K562 (cell line): ENCODE data around the gene RFX3. TPM values are rescaled to one million over a fixed set of nuclear protein-coding genes. Genes with fewer than 3 reads are reported as not detected.

Source experiments
- ATAC-seq: fragments of 200-7000 bp; cut with Tn5 transposase; 3 replicates; pipeline ENCODE4 v1.9.1; 2020; ENCODE audit warnings: moderate library complexity
- BruUV-seq: library from RNA; stranded (reverse); fragments of 400-500 nt; replicated peaks from 2 replicates; lab custom pipeline; 2021; lab: Mats Ljungman, UMichigan
- CTCF ChIA-PET: fragments of 300-600 bp; formaldehyde crosslinking; extraction: SDS; loops from one replicate; lab custom pipeline; 2021; ENCODE audit warnings: low intra/inter-chr PET ratio; lab: Yijun Ruan, JAX
- POLR2A ChIA-PET: fragments of 300-600, 350-650 bp; sonication (Branson Sonifier 250); formaldehyde crosslinking; extraction: SDS; loops from one replicate; lab custom pipeline; 2021; ENCODE audit warnings: antibody characterized with exemption, inconsistent platforms; lab: Yijun Ruan, JAX
- DNase-seq, 4 experiments: peaks; one replicate each; pipeline versions ENCODE4 v3.0.0 to v3.0.0-alpha.2; 2011 to 2018; ENCODE audit warnings: low spot score in 3 of 4, mixed read lengths in 3 of 4; ENCODE audit errors: extremely low read depth in 1 of 4
- FAIRE-seq: peaks from 2 replicates; lab custom pipeline; 2011; peaks lifted over from hg19 to GRCh38; lab: Jason Lieb, UNC
- H2AFZ ChIP-seq: 2 replicates; pipeline ENCODE4 v1.6.0; 2011; ENCODE audit warnings: low read depth, low read length, control low read depth, inconsistent platforms
- H3K27ac ChIP-seq: fragments of 200-600 bp; 3 replicates; pipeline ENCODE4 v1.8.0; 2011; ENCODE audit warnings: low read depth, mild to moderate bottlenecking, control low read depth, inconsistent platforms, low read length, moderate library complexity, mixed read lengths; ENCODE audit errors: extremely low read depth
- H3K27me3 ChIP-seq, 2 experiments: fragments of 300-600 bp in 1 of 2; 2 replicates in 1 of 2; 3 replicates in 1 of 2; pipeline versions ENCODE4 v1.6.0 to v1.8.0; 2011; ENCODE audit warnings: inconsistent platforms in 2 of 2, low read length in 2 of 2, mild to moderate bottlenecking in 1 of 2, mixed read lengths in 1 of 2, moderate library complexity in 1 of 2; ENCODE audit not compliant: control insufficient read depth in 2 of 2, insufficient read depth in 2 of 2
- H3K36me3 ChIP-seq: fragments of 300-600 bp; 3 replicates; pipeline ENCODE4 v1.8.0; 2011; ENCODE audit warnings: mild to moderate bottlenecking, low read length, inconsistent platforms; ENCODE audit not compliant: control insufficient read depth, insufficient read depth
- H3K4me1 ChIP-seq, 2 experiments: fragments of 200-600 bp in 1 of 2; replicated peaks in 1 of 2; 2 replicates in 1 of 2; 3 replicates in 1 of 2; pipeline versions ENCODE4 v1.5.1 to v1.8.0; 2011; ENCODE audit warnings: inconsistent platforms in 2 of 2, low read length in 2 of 2, mild to moderate bottlenecking in 1 of 2, mixed read lengths in 1 of 2, moderate library complexity in 1 of 2; ENCODE audit not compliant: control insufficient read depth in 2 of 2, insufficient read depth in 2 of 2
- H3K4me2 ChIP-seq: 2 replicates; pipeline ENCODE4 v1.6.1; 2011; ENCODE audit warnings: low read length, control low read depth, inconsistent platforms, mixed read lengths; ENCODE audit not compliant: insufficient read depth
- H3K4me3 ChIP-seq: fragments of 200-600 bp; sonication (generic), shearing (Covaris generic); 2 replicates; pipeline ENCODE4 v1.5.1; 2016; ENCODE audit warnings: control low read depth, inconsistent platforms
- H3K79me2 ChIP-seq: fragments of 200-600 bp; 3 replicates; pipeline ENCODE4 v1.8.0; 2011; ENCODE audit warnings: low read length, inconsistent platforms; ENCODE audit not compliant: control insufficient read depth, insufficient read depth
- H3K9ac ChIP-seq, 2 experiments: 2 replicates each; pipeline versions ENCODE4 v1.6.0 to v1.6.1; 2011; ENCODE audit warnings: low read depth in 2 of 2, low read length in 2 of 2, control low read depth in 1 of 2, inconsistent platforms in 1 of 2, mild to moderate bottlenecking in 1 of 2, mixed read lengths in 1 of 2; ENCODE audit not compliant: insufficient read depth in 1 of 2
- H3K9me1 ChIP-seq: one replicate; pipeline ENCODE4 v1.6.0; 2011; ENCODE audit warnings: inconsistent platforms, mild to moderate bottlenecking, low read length, moderate library complexity; ENCODE audit not compliant: control insufficient read depth, insufficient read depth
- H3K9me3 ChIP-seq: replicated peaks from 2 replicates; pipeline ENCODE4 v1.5.1; 2011; ENCODE audit warnings: low read depth, low read length, inconsistent platforms; ENCODE audit not compliant: control insufficient read depth, insufficient read depth
- H4K20me1 ChIP-seq: replicated peaks from 2 replicates; pipeline ENCODE4 v1.6.1; 2011; ENCODE audit warnings: low read length, inconsistent platforms, mixed read lengths; ENCODE audit not compliant: control insufficient read depth, insufficient read depth
- ESRRB ChIP-seq: fragments of 250-450 bp; sonication (Bioruptor Pico); IDR thresholded peaks from 2 replicates; pipeline ENCODE4 v1.5.0; 2020; ENCODE audit warnings: mild to moderate bottlenecking, moderate library complexity, borderline replicate concordance
- MEF2A ChIP-seq: IDR thresholded peaks from 2 replicates; pipeline ENCODE4 v1.6.1; 2011; ENCODE audit warnings: low read depth, mild to moderate bottlenecking, low read length, moderate library complexity; ENCODE audit not compliant: control insufficient read depth
- ZNF121 ChIP-seq: sonication (generic); formaldehyde crosslinking; conservative IDR thresholded peaks from 2 replicates; pipeline ENCODE4 v1.8.0; 2022; ENCODE audit warnings: missing genetic modification reagents
- WGBS: fragments of 100-300 bp; shearing (Covaris generic); methylation state at CpG from one replicate; pipeline ENCODE4 v1.1.6; 2016; ENCODE audit warnings: low coverage, mixed read lengths; ENCODE audit not compliant: insufficient coverage; ENCODE audit errors: missing lambda C conversion rate; 5-methylcytosine and 5-hydroxymethylcytosine counted together
- in situ Hi-C: fragments of 300-500 bp; cut with MboI; formaldehyde crosslinking; loops from 4 replicates; pipeline ENCODE4 v1.15.0; 2018; ENCODE audit warnings: inconsistent platforms, mixed read lengths
- intact Hi-C: fragments of 100-400 bp; cut with micrococcal nuclease; formaldehyde crosslinking; loops from 2 replicates; pipeline ENCODE4 v1.14.2; 2022
- polyA plus RNA-seq, 8 experiments: library from polyadenylated mRNA; depleted of rRNA in 4 of 8; stranded (reverse) in 5 of 8; unstranded in 3 of 8; fragments of >200 nt; fragmentation: Nextera tagmentation in 2 of 8; fragmentation: Illumina TruSeq in 1 of 8; extraction: Ambion mirVana in 2 of 8; extraction: Trizol in 1 of 8; gene quantifications; 2 replicates each; pipeline versions ENCODE4 v1.2.1 to v1.2.3, GENCODE V29; 2011 to 2014; ENCODE audit warnings: inconsistent platforms in 1 of 8, missing spikeins in 1 of 8
- total RNA-seq, 7 experiments: library from RNA; depleted of rRNA in 6 of 7; stranded (reverse); fragments of >200 nt in 6 of 7; fragmentation: Illumina TruSeq in 2 of 7; extraction: Trizol in 2 of 7; gene quantifications; 2 replicates each; pipeline versions ENCODE4 v1.2.1 to v1.2.3, GENCODE V29; 2011 to 2021; ENCODE audit warnings: low replicate concordance in 1 of 7
- TF ChIP-seq, protein P1 (sequence below): fragments of 250-450 bp; sonication (Bioruptor Pico); IDR thresholded peaks from 2 replicates; pipeline ENCODE4 v1.6.1; 2021; ENCODE audit warnings: mild to moderate bottlenecking

RFX3 gene
- total and polyA plus RNA-seq, 9 of the 15 experiments (the other 6 are each of a cell fraction or from before 2014, with no cell fraction given): 0.86 to 4.9 (median 2.0) TPM

- WGBS: 61% methylated on average over 2 of the region's 2 CpGs
Measured at GRCh38 chr9:3474821-3475220, 51.0 kb downstream of the RFX3 start.

DNA sequence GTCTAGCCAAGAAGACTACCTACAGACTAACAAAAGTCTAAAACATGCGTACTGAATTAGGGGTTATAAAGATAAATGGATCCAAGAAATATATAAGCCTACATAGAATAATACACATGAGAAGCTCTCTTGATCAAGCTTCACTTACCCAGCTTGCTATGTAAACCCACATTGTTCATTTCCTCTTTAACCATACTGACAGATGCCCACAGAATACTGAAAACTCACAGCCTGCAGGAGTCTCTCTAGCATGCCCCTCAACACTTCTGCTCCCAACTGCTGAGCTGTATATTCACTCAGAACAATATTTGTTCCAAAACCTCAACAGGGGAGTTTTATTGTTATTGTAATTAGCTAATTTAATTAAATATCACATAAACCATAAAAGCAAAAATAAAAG, 52.4 kb downstream of the RFX3 start:
- Histone ChIP-seq H3K9me3 (no peaks in the 10 kb centered on the region; the same call in 1 of the 2 replicates), H3K4me1 (peaks cover 0 to 2% of the 10 kb centered on the region in 2 experiments; a peak in 3 of 5 replicates), H3K9me1 (no peaks in the 10 kb centered on the region), H3K9ac (no peak overlapping the region), H3K4me3 (no peak overlapping the region), H3K79me2 (no peaks in the 10 kb centered on the region), H4K20me1 (no peaks in the 10 kb centered on the region)
- intact Hi-C loops (no loop called here), in situ Hi-C loops (loop anchor here (25.0 kb wide), 2 partner anchors 214 to 639 kb away; no protein-coding TSS in a partner anchor)
- CTCF ChIA-PET: no interaction called here
- ATAC-seq: no peak
- no TSS peak for BruUV-seq
- 92% methylated on average over 1 of the region's 1 CpG for WGBS
- TF ChIP-seq MEF2A: no peak
- TF ChIP-seq ESRRB: no peak
- TF ChIP-seq, all 486 proteins: peak for 0
- Histone ChIP-seq H2AFZ (no peak overlapping the region), H3K27me3 (no peaks in the 10 kb centered on the region), H3K36me3 (0 out of 3 replicates have a peak, but pooled peaks cover under 1% of the 10 kb centered on the region), H3K27ac (no peak overlapping the region), H3K4me2 (no peak overlapping the region)
- POLR2A ChIA-PET: interaction anchor here (1.2 kb wide), 1 partner anchor 33 kb away, joined by 3 read pairs; no protein-coding TSS in a partner anchor
- FAIRE-seq: no peak
- DNase-seq: no peak

More at GRCh38 chr9:3474821-3475220, 51.0 kb downstream of the RFX3 start:
- CTCF ChIA-PET: no interaction called here
- Histone ChIP-seq H2AFZ (no peak overlapping the region), H3K79me2 (no peaks in the 10 kb centered on the region), H3K4me1 (peaks cover 0 to 2% of the 10 kb centered on the region in 2 experiments; a peak in 3 of 5 replicates), H3K9me3 (no peaks in the 10 kb centered on the region; the same call in 1 of the 2 replicates), H3K9me1 (no peaks in the 10 kb centered on the region), H3K36me3 (0 out of 3 replicates have a peak, but pooled peaks cover 4% of the 10 kb centered on the region), H3K4me2 (no peak overlapping the region), H3K27me3 (no peaks in the 10 kb centered on the region), H3K9ac (no peak overlapping the region), H3K27ac (no peak overlapping the region), H3K4me3 (no peak overlapping the region), H4K20me1 (no peaks in the 10 kb centered on the region)
- in situ Hi-C loops: loop anchor here (25.0 kb wide), 2 partner anchors 212 to 637 kb away; no protein-coding TSS in a partner anchor
- FAIRE-seq: no peak
- POLR2A ChIA-PET: no interaction called here
- no peak for DNase-seq
- no TSS peak for BruUV-seq
- TF ChIP-seq ZNF121 (CRISPR knock-in tag): peak; percentile 42; the same call in 1 of the 2 replicates
- TF ChIP-seq, protein P1, sequence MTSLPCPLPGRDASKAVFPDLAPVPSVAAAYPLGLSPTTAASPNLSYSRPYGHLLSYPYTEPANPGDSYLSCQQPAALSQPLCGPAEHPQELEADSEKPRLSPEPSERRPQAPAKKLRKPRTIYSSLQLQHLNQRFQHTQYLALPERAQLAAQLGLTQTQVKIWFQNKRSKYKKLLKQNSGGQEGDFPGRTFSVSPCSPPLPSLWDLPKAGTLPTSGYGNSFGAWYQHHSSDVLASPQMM: no peak
- intact Hi-C loops: no loop called here
- ATAC-seq: no peak; the same call in 2 of the 3 replicates
